HG02884 (cell line): ENCODE data around the gene RNU6-8.
A peak's percentile ranks its signal among the peaks of the same experiment; 100 is the strongest.

Source experiments
- ATAC-seq: cut with Tn5 transposase; IDR thresholded peaks from one replicate; pipeline ENCODE4 v1.9.1; 2021; ENCODE audit warnings: mild to moderate bottlenecking, moderate library complexity; ENCODE audit not compliant: unreplicated experiment

Gene RNU6-8

GRCh38 chr14:32205984-32206383 lies 2.9 kb upstream of the RNU6-8 start:
- peak; percentile 20 for ATAC-seq

GRCh38 chr14:32205554-32205953 lies 2.5 kb upstream of the RNU6-8 start:
- ATAC-seq = no peak

- ATAC-seq = no peak
These were observed 874 bp upstream of the RNU6-8 start for GRCh38 chr14:32203928-32204357.

- no peak for ATAC-seq
These were observed 525 bp downstream of the RNU6-8 start for GRCh38 chr14:32202491-32202997.

GRCh38 chr14:32201816-32202490 lies 1.1 kb downstream of the RNU6-8 start, which contains the start of gene RNU6-7:
RNU6-7 (plus strand) TSS chr14:32202045.
- no peak for ATAC-seq

- peak; percentile 37 for ATAC-seq
These were observed 1.8 kb downstream of the RNU6-8 start for GRCh38 chr14:32201193-32201815.

GRCh38 chr14:32200368-32201192 lies 2.5 kb downstream of the RNU6-8 start:
- no peak for ATAC-seq

GRCh38 chr14:32197919-32198318 lies 5.2 kb downstream of the RNU6-8 start:
- peak; percentile 27 for ATAC-seq

GRCh38 chr14:32195636-32196035 lies 7.4 kb downstream of the RNU6-8 start:
- no peak for ATAC-seq

GRCh38 chr14:32193532-32193931 lies 9.5 kb downstream of the RNU6-8 start:
- no peak for ATAC-seq

GRCh38 chr14:32192712-32193373 lies 10.2 kb downstream of the RNU6-8 start:
- ATAC-seq = no peak

GRCh38 chr14:32190673-32191072 lies 12.4 kb downstream of the RNU6-8 start:
- no peak for ATAC-seq

GRCh38 chr14:32189811-32190210 lies 13.3 kb downstream of the RNU6-8 start:
- no peak for ATAC-seq

- peak; percentile 66 for ATAC-seq
These were observed 16.8 kb downstream of the RNU6-8 start for GRCh38 chr14:32186248-32186647.

- ATAC-seq = no peak
These were observed 18.0 kb downstream of the RNU6-8 start for GRCh38 chr14:32185097-32185496.

GRCh38 chr14:32183151-32184058 lies 19.7 kb downstream of the RNU6-8 start:
- ATAC-seq = no peak

GRCh38 chr14:32171469-32171868 lies 31.6 kb downstream of the RNU6-8 start:
- no peak for ATAC-seq

- no peak for ATAC-seq
These were observed 33.9 kb downstream of the RNU6-8 start for GRCh38 chr14:32169191-32169590.

GRCh38 chr14:32167907-32168306 lies 35.2 kb downstream of the RNU6-8 start:
- no peak for ATAC-seq

GRCh38 chr14:32166924-32167323 lies 36.1 kb downstream of the RNU6-8 start:
- no peak for ATAC-seq
